ENCODE results near the gene SULT1C3. TPM values are rescaled to one million over a fixed set of nuclear protein-coding genes. Genes with fewer than 3 reads are reported as not detected.
A peak's percentile ranks its signal among the peaks of the same experiment; 100 is the strongest.

SULT1C3 gene
- total RNA-seq, 4 donors from 2014 or later: not detected

GRCh38 chr2:108266218-108266617 is 26.4 kb downstream of the SULT1C3 start:
- no peak overlapping the region for H3K4me3 ChIP-seq
- H3K27me3 ChIP-seq: no peaks in the 10 kb centered on the region
- TF ChIP-seq EP300 (IDR thresholded peaks at IDR 0.05): no peak
- TF ChIP-seq POLR2A (IDR thresholded peaks at IDR 0.05; ENCODE audit: low read depth): no peak
- no peak for TF ChIP-seq CTCF (IDR thresholded peaks at IDR 0.05)
- no peak for TF ChIP-seq POLR2AphosphoS5 (IDR thresholded peaks at IDR 0.05)
- H3K36me3 ChIP-seq: no peaks in the 10 kb centered on the region
- H3K27ac ChIP-seq (replicated peaks in 1 of 4): no peak overlapping the region
- WGBS: 70% methylated on average over 3 of the region's 3 CpGs
- H3K4me1 ChIP-seq: peaks cover 0 to 13% (median 2%) of the 10 kb centered on the region in 4 donors
- no peak for DNase-seq (ENCODE audit: extremely low spot score)
- intact Hi-C loops (cut with DNase I): no loop called here
- H3K9me3 ChIP-seq: no peaks in the 10 kb centered on the region

GRCh38 chr2:108267101-108267500 is 27.3 kb downstream of the SULT1C3 start:
- H3K9me3 ChIP-seq: no peaks in the 10 kb centered on the region
- H3K36me3 ChIP-seq: no peaks in the 10 kb centered on the region
- no peak overlapping the region for H3K4me3 ChIP-seq
- H3K27me3 ChIP-seq: no peaks in the 10 kb centered on the region
- peaks cover 0 to 13% (median 2%) of the 10 kb centered on the region in 4 donors for H3K4me1 ChIP-seq
- intact Hi-C loops (cut with DNase I): no loop called here
- TF ChIP-seq POLR2A (IDR thresholded peaks at IDR 0.05; ENCODE audit: low read depth) (no peak), CTCF (IDR thresholded peaks at IDR 0.05) (no peak), EP300 (IDR thresholded peaks at IDR 0.05) (no peak), POLR2AphosphoS5 (IDR thresholded peaks at IDR 0.05) (no peak)
- DNase-seq (ENCODE audit: extremely low spot score): peak; percentile 37
- WGBS: 53% methylated on average over 5 of the region's 5 CpGs
- no peak overlapping the region for H3K27ac ChIP-seq (replicated peaks in 1 of 4)

- no peaks in the 10 kb centered on the region for H3K27me3 ChIP-seq
- peaks cover 0 to 13% (median 2%) of the 10 kb centered on the region in 4 donors for H3K4me1 ChIP-seq
- H3K4me3 ChIP-seq: no peak overlapping the region
- intact Hi-C loops (cut with DNase I): no loop called here
- TF ChIP-seq POLR2AphosphoS5 (IDR thresholded peaks at IDR 0.05): no peak
- no peak for TF ChIP-seq EP300 (IDR thresholded peaks at IDR 0.05)
- TF ChIP-seq CTCF (IDR thresholded peaks at IDR 0.05): no peak
- TF ChIP-seq POLR2A (IDR thresholded peaks at IDR 0.05; ENCODE audit: low read depth): no peak
- no peak overlapping the region for H3K27ac ChIP-seq (replicated peaks in 1 of 4)
- DNase-seq (ENCODE audit: extremely low spot score): no peak
- H3K36me3 ChIP-seq: no peaks in the 10 kb centered on the region
- WGBS: 29% methylated on average over 4 of the region's 4 CpGs
- no peaks in the 10 kb centered on the region for H3K9me3 ChIP-seq
Observed at GRCh38 chr2:108268001-108268400, 28.2 kb downstream of the SULT1C3 start.

- WGBS: 74% methylated on average over 3 of the region's 3 CpGs
- H3K36me3 ChIP-seq: no peaks in the 10 kb centered on the region
- H3K9me3 ChIP-seq: no peaks in the 10 kb centered on the region
- no peak overlapping the region for H3K27ac ChIP-seq (replicated peaks in 1 of 4)
- no peaks in the 10 kb centered on the region for H3K27me3 ChIP-seq
- H3K4me3 ChIP-seq: no peak overlapping the region
- TF ChIP-seq CTCF (IDR thresholded peaks at IDR 0.05): no peak
- TF ChIP-seq POLR2AphosphoS5 (IDR thresholded peaks at IDR 0.05): no peak
- TF ChIP-seq POLR2A (IDR thresholded peaks at IDR 0.05; ENCODE audit: low read depth): no peak
- TF ChIP-seq EP300 (IDR thresholded peaks at IDR 0.05): no peak
- DNase-seq (ENCODE audit: extremely low spot score): no peak
- H3K4me1 ChIP-seq: peaks cover 0 to 13% (median 2%) of the 10 kb centered on the region in 4 donors
- intact Hi-C loops (cut with DNase I): no loop called here
Observed at GRCh38 chr2:108270346-108270745, 30.6 kb downstream of the SULT1C3 start.

Measured in esophagus muscularis mucosa (tissue), 4 donors.